GM21717 (cell line): ENCODE measurements around the gene ADGRG4.
A peak's percentile ranks its signal among the peaks of the same experiment; 100 is the strongest.
"Not testable (repeated sequence)": the region's sequence is repeated elsewhere in the genome, so short reads cannot be mapped to it uniquely, and the experiment has no call there.

ENCODE experiments used
- ATAC-seq: cut with Tn5 transposase; IDR thresholded peaks from one replicate; pipeline ENCODE4 v1.9.1; 2021; ENCODE audit warnings: mild to moderate bottlenecking, moderate library complexity; ENCODE audit not compliant: unreplicated experiment

Gene ADGRG4, protein sequence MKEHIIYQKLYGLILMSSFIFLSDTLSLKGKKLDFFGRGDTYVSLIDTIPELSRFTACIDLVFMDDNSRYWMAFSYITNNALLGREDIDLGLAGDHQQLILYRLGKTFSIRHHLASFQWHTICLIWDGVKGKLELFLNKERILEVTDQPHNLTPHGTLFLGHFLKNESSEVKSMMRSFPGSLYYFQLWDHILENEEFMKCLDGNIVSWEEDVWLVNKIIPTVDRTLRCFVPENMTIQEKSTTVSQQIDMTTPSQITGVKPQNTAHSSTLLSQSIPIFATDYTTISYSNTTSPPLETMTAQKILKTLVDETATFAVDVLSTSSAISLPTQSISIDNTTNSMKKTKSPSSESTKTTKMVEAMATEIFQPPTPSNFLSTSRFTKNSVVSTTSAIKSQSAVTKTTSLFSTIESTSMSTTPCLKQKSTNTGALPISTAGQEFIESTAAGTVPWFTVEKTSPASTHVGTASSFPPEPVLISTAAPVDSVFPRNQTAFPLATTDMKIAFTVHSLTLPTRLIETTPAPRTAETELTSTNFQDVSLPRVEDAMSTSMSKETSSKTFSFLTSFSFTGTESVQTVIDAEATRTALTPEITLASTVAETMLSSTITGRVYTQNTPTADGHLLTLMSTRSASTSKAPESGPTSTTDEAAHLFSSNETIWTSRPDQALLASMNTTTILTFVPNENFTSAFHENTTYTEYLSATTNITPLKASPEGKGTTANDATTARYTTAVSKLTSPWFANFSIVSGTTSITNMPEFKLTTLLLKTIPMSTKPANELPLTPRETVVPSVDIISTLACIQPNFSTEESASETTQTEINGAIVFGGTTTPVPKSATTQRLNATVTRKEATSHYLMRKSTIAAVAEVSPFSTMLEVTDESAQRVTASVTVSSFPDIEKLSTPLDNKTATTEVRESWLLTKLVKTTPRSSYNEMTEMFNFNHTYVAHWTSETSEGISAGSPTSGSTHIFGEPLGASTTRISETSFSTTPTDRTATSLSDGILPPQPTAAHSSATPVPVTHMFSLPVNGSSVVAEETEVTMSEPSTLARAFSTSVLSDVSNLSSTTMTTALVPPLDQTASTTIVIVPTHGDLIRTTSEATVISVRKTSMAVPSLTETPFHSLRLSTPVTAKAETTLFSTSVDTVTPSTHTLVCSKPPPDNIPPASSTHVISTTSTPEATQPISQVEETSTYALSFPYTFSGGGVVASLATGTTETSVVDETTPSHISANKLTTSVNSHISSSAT (N-terminal part only)

DNA sequence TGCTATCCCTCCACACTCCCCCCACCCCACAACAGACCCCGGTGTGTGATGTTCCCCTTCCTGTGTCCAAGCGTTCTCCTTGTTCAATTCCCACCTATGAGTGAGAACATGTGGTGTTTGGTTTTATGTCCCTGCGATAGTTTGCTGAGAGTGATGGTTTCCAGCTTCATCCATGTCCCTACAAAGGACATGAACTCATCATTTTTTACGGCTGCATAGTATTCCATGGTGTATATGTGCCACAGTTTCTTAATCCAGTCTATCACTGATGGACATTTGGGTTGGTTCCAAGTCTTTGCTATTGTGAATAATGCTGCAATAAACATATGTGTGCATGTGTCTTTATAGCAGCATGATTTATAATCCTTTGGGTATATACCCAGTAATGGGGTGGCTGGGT, at the start of gene ADGRG4:
ADGRG4 (plus strand) TSS at position 243 of the 400 bp plus-strand sequence. CDS start 7,815 bp downstream, outside the sequence.
- not testable (repeated sequence) for ATAC-seq

DNA sequence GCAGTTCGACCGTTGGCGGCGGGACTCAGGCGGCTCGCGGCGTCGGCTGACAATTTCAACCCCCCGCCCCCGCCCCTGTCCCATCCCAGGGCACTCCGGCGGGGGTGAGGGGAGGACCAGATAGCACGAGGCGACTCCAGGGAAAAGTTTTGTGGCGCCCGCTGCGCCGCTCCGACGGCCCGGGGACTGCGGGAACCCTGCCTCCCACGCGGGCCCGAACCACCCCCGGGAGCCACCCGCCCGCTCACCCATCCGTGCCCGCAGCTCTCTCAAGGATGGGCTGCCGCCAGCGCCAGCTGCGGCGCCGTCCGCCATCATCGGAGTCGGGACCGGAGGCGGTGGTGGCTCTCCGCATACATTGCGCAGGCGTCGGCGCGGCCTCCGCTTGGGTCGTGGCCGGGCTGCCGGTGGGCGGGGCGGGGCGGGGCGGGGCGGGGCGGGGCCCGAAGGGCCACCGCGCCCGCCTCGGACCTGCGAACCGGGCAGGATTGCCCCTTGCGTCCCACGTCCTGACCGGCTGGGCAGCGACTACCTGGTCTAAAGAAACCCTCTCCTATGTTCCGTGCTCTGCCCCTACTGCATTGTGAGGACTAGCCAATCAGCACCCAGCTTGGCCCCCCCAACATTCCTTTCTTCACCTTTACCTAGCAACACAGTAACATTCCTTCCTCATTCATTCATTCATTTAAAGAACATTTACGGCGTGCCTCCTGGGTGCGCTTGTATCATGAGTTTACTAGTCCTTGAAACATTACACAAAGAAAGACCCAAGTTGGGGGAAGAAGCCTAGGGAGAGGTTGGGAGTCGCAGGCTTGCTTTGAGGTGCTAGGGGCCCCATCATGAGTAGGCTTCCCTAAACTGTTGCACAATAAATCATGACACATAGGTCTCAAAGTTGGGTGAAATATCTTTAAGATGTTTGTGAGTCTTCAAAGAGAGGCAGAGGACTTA, 49.4 kb upstream of the ADGRG4 start, which contains the start of gene MAP7D3:
MAP7D3 (minus strand) TSS at position 360 of the 951 bp plus-strand sequence; CDS start at position 318, 42 bp downstream.
- ATAC-seq = peak; percentile 82

DNA sequence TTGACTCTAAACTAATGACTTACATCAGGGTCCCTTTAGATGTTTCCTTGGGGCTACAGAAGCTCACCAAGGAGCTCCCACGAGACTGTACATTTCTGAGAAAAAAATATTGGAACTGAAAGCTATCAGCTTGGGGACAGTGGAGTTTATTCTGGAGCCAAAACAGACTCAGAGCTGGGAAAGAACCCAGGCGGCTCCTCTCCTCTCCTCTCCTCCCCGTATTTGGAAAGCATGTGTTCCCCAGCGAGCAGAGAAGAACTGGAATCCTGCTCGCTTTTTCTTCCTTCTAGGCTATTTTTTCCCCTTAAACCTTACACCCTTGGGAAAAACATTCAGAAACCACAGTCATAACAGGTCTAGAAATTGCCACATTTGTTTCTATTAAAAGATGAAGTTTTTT, 45.2 kb upstream of the ADGRG4 start:
- no peak for ATAC-seq

DNA sequence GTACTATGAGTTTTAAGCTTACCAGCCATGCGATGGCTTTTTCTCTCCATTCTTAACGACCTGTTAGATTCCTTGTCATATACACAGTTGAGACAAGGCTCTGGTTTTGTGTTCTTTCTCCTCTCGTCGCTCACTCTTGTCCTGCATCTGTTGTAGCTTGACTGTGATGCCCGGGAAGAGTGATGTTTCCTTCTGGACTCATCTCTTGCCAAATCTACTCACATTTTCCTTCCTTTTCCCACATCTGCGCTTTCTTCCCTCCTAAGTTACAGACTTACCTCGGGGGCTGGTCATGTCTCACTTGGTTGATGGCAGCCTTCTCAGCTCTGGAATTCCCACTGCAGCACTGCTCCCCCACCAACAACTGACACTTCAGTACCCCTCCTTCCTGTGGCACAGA, 44.7 kb upstream of the ADGRG4 start:
- no peak for ATAC-seq

DNA sequence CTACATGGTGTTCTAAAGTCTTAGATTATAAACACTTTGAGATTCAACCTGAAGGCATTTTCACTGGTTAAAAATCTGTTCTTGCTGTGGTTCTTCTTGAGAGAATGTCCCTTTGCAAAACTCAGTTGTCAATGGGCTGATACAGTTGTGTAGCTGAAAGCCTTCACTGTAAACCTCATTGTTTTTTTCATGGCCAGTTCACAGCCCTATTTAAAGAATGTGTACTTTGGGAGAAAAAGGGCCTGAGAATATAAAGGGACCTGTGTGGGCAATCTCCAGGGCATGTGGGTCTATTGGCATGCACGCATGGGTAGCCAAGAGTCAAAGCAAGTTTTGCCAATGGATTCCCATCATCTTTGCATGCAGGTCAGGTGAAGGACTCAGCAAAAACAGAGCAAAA, 41.8 kb upstream of the ADGRG4 start:
- no peak for ATAC-seq

DNA sequence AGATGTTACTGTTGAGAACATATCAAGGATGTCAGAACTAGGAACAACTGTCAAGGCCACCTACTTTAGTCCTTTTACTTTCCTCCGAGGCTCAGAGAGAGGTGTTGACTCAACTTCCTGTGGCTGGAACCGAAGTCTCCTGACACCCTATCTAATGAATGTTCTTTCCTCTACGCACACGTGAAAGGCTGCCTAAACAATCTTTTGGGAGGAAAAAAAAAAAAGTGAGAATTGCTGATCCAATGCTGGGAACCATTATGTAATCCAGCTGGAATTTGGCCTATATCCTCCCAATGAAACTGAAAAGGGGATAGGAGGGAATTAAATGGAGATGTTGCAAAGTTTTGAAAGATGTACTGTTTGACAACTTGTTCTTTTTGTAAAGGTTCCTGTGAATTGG, 41.2 kb upstream of the ADGRG4 start:
- ATAC-seq = no peak

DNA sequence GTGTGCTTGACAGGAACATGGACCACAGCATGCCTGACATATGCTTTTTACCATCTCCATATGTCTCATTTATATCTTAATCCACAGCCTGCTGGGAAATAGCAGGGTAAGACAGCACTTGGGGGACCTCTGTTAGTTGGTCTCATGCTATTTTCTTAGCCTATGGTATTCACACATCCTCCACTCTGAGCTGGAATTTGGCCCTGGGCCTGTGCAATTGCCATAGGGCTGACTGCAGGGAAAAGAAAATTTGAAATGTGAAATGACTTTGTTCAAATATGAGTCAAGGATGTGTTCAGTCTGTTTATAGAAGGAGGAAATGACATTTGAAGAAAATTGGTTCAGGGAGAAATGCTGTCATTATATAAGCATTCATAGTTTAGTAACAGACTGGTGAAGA, 40.0 kb upstream of the ADGRG4 start:
- no peak for ATAC-seq

DNA sequence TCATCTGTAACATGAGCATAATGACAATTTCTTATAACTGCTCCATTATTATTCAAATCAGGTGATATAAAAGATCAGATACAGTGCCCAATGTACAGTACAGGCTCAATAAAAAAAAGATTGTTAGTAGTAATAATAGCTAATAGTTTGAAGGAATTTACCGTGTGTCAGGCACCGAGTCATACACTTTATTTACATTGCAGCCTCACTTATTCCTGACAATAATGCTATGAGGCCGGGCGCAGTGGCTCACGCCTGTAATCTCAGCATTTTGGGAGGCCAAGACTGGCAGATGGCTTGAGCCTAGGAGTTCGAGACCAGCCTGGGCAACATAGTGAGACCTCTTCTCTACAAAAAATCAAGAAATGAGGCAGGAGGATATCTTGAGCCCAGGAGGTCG, 39.4 kb upstream of the ADGRG4 start:
- no peak for ATAC-seq

DNA sequence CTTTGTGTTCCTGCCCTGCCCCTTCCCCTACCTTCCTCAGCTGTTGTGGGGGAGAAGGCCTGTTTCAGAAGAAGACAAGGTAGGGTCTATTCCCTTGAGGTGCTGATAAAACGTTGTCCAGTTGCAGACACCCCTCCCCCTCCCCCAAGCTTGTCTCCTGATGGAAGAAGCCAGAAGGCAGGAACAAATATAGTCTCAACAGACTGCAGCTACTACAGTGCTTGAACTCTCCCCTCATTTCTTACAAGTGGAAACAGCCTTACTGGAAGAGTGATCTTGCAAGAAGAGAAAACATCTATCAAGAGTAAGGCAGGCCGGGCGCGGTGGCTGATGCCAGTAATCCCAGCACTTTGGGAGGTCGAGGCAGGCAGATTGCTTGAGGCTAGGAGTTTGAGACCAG, 38.5 kb upstream of the ADGRG4 start:
- no peak for ATAC-seq

DNA sequence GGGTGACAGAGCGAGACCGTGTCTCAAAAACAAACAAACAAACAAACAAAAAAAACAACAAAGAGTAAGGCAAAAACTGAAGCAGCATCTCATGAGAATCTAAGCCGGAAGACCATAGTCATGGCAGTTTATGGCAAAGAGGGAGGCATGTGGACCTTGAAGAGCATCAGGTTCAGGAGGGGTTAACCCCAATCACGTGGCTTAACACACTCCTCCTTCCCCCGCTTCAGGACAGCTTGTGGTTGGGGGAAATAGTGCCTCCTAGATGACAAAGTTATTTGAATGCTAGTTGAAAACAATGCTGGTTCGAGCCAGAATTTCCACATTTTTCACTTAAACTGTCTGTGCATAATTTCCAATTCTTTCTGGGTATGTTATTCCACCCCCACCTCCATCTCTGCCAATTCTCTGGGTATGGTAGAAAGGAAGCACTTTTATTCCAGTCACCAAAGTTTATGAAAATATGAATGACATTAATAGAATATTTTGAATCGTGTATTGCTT, 37.9 kb upstream of the ADGRG4 start:
- no peak for ATAC-seq

DNA sequence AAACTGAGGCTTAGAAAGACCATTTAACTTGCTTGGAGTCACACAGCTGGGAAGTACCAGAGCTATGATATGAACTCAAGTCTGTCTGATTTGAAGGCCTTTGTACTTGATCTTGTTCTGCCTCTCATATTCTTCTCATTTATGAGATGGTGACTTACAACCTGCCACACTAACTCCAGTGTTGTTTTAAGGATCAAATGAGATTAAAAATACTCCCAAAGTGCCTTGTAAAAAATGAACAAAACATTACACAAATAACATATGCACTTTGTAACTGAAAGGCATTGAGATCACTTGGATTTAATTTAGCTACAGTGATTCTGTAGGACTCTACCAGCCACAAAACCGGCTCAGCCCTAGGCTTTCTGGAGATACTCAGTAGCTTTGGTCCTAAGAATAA, 33.9 kb upstream of the ADGRG4 start:
- ATAC-seq = no peak

DNA sequence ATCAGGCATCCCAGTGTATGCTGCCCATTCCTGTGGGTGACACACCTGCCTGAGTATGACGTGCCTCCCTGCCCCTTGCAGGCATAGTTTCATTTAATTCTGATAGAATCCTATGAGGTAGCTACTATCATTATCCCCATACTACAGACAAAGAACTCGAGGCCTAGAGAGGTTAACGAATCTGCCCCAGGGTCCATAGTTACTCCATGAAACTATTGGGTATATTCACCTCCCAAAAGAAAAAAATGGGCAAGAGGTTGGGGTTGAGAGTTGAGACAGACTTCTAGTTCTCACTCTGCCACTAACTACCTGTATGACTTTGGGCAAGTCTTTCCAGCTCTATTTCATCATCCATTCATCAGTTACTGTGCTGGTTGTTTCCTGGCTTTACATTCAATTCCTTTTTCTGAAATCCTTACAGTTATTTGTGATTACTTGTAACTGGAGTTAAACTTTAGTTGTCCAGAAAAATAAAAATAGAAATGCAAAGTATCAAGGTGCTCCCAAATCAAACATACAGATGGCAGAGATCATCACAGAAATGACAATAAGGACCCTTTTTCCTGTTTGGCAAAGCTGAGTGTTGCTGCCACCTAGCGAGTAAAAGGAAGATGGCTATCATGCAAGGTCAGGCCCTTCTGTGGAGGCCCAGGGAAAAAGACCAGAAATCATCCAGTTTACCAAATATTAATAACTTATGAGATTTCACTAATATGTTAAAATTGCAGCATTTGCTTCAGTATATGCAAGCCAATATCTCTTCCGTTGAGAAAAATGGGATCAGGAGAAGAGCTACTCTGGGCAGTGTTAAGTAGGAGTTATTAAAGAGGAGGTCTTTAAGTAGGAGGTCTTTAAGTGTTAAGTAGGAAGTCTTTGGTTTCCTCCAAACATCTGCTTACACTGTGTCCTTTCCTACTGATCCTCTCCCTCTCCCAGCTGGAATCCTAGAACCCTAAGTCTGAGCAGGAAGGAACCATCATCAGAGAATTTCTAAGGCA, 32.4 kb upstream of the ADGRG4 start:
- ATAC-seq = peak; percentile 76

DNA sequence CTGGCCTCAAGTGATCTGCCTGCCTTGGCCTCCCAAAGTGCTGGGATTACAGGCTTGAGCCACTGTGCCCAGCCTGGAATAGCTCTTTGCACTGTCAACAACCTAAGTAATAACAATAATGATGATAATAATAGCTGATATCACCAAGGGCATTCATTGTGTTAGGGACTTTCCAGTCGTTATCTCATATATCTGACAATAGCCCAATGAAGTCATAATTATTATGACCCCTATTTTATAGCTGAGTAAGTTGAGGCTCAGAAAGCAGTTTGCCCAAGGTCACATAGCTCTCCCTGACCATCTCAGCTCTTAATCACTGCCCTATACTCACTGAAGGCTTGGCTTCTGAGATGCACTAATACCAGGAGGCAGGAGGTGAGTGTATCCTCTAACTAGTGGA, 30.8 kb upstream of the ADGRG4 start:
- no peak for ATAC-seq

DNA sequence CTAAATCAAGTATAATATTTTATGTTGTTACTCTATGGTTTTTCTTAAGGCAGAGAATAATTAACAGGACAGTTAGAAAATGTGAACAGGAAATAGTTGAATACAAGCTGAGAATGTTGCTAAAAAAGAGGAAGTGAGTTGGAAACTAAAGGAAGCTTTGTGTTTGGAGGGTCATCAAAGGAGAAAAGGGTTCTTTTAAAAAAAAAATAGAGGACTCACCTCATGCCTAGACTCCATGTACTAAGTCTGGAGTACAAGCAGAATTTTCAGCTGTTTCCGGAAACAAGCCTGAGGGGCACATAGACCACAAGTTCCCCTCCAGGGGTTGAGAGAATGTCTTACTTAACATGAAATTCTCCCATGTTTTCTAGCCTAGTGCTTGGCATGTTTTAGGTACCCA, 29.5 kb upstream of the ADGRG4 start:
- ATAC-seq = no peak

DNA sequence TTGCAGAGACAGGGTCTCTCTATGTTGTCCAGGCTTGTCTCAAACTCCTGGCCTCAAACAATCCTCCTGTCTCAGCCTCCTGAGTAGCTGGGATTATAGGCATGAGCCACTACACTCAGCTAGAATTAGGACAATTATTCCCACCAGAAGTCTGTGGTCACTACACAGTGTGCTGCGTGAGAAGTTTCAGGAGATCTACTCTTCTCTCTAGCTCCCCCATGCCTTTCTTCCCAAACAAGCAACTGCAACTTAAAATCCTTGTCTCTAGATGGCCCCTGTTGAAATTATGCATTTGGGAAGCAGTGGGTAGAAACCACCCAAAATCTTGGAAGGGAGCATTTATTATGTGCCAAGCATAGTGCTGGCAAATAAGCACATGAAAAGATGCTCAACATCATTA, 28.4 kb upstream of the ADGRG4 start:
- ATAC-seq = no peak

DNA sequence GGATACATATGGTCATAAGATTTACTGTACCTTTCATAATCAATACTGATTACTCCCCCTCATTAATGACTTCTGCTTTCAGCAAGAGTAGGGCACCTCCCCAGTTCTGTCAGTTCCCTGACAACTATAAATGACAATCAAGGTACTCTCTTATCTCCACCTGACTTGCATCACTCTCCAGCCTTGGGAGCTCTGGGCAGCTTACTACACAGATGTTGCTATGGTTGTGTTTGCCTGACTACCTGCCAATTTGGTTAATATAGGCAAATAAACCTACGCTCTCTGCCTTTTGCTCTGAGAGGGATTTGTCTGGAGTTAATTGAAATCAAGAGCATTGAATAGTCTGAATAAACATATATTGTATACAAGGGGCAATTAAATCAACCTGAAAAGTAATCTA, 26.8 kb upstream of the ADGRG4 start:
- no peak for ATAC-seq

DNA sequence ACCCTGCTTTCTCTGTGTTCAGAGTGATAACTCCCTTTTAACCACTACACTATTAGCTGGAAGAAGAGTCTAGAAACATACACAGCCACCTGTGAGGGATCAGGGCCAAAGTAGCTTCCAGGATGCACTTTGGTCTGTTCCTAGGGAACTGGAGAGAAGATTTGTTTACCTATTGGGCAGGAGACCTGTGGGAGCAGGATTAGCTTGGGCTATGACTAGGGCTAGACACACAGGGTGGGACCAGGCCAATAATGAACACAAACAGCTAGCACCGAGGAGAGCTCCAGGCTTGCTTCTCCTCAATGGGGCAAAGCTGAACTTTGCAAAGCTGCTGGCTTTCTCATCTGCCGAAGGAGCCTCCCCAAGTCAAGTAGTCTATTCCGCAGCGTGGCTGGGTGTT, 25.2 kb upstream of the ADGRG4 start:
- no peak for ATAC-seq

DNA sequence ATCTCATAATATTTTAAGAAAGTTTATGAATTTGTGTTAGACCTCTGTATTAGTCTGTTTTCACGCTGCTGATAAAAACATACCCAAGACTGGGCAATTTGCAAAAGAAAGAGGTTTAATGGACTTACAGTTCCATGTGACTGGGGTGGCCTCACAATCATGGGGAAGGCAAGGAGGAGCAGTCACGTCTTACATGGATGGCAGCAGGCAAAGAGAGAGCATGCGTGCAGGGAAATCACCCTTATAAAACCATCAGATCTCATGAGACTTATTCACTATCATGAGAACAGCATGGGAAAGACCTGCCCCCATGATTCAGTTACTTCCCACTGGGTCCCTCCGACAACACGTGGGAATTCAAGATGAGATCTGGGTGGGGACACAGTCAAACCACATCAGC, 14.4 kb upstream of the ADGRG4 start:
- ATAC-seq = not testable (repeated sequence)

DNA sequence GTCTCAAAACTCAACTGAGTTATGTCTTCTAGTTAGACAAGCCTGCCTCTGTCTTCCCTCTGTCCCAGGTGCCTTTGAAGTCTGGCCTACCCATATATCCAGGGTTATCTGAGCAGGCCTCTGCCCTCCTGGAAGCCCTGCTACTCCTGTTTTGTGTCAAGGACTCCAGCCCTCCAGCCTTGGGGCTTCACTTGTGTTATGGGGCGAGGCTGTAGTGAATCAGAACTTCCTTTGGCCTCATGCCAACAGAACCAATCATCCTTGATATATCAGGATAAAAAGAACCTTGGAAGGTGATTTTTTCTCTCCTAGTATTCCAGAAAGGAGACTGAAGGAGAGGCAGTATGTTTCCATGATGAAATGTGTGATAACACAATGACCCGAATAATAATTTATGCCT, 8.9 kb upstream of the ADGRG4 start:
- no peak for ATAC-seq
